GM19193 (cell line): ENCODE results near the gene NPM3.

Experiments used
- POLR2A ChIP-seq: IDR thresholded peaks from 4 replicates; pipeline ENCODE4 v1.6.1; 2011; ENCODE audit not compliant: insufficient read depth, insufficient read length; ENCODE audit errors: extremely low read depth

The NPM3 gene, protein sequence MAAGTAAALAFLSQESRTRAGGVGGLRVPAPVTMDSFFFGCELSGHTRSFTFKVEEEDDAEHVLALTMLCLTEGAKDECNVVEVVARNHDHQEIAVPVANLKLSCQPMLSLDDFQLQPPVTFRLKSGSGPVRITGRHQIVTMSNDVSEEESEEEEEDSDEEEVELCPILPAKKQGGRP

DNA sequence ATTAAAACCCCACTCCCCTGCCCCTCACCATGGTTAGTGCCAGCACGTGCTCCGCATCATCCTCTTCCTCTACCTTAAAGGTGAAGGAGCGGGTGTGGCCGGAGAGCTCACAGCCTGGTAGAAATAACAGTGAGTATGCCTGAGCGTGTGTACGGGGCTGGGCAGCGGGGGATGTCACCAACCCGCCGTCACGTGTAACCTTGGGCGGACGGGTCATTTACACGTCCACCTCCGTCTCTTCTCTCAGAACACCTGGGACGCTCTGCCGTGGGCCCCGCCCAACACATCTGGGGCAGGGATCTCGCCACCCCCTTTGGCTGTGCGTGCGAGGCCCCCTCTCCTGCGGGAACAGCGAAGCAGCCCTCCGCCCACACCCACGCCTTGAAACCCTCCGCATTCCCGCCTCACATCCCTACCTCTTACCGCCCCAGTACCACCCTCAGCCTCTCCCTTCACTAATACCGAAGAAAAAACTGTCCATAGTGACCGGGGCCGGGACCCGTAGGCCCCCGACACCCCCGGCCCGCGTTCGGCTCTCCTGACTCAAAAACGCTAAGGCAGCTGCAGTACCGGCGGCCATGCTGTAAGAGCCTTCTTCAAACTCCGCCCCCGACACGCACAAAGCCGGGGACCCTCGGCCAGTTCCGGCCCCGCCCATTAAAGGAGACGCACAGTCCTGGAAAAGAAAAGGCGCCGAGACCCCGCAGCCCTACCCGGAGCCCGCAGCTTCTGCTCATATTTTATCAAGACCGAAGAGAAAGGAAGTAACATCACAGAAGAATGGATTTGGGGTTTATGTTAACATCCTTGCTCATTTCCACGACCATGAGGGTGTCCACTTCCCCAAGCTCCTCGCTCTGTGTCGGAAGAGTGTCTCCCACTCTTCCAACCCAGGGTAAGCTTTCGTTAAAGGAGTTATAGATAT lies at the start of gene NPM3:
Gene NPM3 (minus strand): TSS at position 636 of the 925 bp plus-strand sequence. CDS start 56 bp downstream, at position 580.
- TF ChIP-seq POLR2A, result peak; percentile 75

DNA sequence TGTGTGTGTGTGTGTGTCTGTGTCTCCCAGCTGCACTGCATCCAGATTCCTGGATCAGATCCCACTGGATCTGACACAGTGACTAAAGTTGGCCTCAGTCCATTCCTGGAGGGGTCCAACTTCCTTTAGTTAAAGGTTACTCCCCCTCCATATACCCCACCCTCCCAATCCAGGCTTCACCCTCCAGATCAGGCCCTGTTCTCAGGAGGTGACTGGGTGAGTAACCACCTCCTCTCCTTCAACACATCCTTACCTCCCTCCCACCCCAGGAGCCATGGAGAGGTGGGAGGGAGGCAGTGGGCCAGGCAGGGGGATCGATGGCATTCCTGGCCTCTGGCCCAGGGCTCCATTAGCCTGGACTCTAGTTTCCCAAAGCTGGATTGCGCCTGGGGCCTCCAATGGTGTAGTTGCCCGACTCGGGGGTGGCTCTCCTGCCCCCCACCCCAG lies 49.1 kb upstream of the NPM3 start:
- no peak for TF ChIP-seq POLR2A

DNA sequence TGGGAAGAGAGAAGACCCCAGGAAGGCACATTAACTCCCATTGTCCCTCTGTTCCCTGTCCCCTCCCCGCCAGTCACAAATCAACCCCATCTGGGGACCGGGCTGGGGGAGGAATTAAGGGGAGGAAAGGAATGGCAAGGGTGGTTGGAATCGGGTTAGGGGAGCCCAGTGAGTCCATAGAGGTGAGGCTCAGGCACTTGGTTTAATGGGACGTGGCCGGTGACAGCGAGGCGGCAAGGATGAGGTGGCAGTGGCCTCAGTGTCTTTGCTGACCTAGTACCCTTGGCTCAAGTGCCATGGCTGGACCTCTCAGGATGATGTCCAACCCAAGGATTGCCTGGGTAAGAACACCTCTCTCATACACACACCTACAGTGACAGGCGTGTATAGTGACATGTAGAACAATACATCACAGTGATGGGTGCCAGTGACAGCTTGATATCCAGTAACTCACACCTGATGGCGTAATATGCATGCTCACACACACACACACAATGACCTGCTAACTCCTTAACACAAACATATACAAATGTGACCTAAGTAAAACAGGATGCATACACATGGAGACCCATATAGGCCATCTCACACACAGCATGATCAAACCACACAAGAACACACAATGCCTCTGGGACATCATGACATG lies 48.0 kb upstream of the NPM3 start:
- TF ChIP-seq POLR2A, result no peak

DNA sequence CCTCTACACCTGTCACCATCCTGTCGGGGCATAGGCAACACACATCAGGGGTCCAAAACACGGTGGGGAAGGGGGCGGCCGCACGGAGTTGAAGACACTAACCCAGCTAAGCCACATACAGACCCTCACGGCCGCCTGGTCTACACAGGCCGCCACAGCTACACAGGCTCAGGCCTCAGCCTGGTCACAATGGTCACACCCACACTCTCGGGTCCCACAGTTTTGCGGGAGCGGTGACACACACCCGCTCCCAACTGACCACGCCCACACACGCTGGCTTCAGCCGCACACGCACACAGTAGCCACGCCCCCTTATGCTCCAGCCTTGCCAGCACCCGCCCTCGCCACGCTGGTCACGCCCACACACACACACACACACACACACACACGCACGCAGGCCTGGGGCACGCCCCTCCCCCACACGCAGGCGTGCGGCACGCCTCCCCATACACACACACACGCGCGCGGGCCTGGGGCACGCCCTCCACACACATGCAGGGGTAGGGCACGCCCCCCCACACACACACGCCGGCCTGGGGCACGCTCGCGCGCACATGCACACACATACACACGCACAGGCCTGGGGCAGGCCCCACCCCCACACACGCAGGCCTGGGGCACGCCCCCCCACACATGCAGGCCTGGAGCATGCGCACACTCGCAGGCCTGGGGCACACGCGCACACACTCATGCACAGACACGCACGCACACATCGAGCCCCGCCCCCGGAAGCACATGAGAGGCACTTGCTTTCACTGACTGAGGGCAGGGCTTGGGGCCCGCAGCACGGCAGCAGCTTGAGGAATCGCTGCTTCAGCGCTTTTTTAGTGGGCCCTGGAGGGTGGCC lies 47.3 kb upstream of the NPM3 start:
- TF ChIP-seq POLR2A, result peak; percentile 68

DNA sequence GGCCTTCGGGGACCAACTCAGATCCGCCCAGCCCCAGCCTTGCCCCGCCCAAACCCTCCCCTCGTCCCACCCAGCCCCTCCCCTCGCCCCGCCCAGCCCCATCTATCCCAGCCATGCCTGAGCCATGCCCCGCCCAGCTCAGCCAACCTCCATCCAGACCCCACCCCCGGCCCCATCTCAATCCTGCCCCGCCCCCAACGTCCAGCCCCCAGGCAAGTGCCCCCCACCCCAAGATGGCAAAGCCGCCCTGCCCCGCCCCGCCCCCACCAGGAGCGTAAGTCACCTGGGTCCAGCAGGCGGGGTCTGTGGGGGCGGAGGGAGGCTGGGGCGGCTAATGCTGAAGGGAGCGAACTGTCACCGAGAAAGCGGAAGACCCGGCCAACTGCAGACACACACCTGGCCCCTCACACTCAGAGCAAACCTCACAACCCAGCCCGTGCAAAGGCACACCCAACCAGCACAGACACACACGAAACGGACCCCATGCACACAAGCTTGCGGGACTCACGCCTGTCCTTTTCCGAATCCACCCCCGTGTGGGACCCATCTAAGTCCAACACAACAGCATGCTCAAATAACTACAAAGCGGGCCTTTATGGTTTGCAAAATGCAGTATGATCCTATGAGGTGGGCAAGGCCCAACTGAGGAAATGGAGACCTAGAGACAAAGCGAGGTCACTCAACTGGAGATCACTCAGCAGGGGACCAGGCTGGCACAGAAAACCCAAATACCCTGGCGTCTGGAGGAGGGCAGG lies 46.5 kb upstream of the NPM3 start:
- TF ChIP-seq POLR2A, result no peak

DNA sequence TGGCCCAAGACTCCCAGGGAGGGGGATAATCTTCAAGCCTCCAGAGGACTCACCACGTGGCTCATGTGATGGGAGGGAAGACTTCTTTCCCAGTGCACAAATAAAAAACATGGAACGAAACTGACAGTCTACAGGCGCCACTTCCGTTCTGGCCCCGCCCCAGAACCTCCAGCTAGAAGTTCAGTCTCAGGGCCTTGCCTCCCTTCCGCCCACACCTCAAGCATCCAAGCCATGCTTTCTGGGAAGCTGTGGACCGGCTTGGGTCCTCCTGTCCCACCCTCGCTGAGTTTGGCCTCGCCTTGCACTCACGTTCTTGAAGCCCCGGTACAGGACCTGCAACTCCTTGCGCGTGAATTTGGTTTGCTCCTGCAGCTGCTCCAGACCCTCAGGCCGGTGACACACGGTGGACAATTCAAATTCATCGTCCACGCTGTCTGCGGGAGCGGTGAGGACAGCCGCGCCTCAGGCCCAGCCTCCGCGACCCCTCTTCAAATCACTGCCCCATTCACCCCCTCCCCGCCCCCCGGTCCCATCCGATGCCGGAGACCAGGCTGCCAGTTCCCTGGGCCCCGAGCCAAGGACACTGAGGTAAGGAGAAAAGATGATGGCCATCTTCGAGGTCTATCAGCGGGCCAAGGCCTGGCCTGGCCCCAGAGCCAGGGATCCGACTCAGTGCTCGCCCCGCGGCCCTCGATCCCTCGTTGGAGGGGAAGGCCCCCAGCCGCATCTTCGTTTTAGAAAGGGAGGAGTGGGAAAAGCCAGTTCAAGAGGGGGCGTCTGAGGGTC lies 45.7 kb upstream of the NPM3 start:
- no peak for TF ChIP-seq POLR2A

DNA sequence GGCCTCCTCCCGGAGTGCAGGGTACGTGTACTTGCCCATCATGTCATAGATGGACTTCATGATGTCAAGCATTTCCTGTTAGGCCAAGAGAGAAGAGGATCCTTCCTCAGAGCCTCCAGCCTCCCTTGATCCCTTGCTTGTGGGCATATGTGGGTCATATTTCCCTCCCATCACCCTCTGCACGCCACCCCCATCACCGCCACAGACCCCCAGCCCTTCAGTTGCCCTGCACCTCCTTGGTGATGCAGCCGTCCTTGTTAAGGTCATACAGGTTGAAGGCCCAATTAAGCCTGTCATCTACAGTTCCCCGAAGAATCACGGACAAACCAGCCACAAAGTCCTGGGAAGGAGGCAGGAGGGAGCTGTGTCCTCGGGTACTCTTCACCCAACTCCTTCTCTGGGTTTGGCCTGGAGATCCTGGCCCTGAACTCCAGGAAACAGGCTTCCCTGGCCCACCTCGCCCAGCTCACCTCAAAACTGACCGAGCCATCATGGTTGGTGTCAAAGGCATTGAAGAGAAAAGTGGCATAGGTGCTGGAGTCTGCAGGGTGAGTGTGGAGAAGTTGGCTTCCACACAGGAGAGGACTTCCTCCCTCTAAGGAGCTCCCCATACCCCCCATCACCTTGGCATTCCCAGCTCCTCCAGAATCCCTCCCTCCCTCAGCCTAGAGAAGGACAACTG lies 44.8 kb upstream of the NPM3 start:
- TF ChIP-seq POLR2A, result no peak

DNA sequence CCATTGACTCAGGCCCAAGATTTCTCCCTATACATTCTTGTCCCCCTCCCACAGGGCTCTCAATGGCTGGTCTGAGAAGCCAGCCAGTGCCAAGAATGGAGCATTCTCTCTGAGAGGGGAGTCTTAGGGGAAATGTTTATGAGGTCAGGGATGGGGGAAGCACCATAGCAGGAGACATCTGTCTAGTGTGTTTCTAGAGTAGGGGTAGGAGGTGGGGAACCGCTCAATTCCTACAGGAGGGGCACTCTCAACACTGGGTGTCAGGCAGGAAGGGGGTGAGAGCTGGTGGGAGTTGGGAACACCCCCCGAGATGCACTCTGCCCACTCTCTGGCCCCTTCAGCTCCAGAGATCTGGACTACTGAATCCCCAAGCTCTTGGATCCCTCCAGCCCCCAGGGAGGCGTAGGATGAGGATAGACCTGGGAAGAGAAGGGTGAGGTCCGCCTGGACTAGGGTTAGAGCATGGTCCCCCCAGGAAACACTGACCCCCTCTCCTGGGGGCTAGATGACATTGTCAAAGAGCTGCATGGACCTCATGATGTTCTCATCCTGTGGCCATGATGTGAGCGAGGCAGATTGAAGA lies 43.7 kb upstream of the NPM3 start:
- TF ChIP-seq POLR2A, result no peak

DNA sequence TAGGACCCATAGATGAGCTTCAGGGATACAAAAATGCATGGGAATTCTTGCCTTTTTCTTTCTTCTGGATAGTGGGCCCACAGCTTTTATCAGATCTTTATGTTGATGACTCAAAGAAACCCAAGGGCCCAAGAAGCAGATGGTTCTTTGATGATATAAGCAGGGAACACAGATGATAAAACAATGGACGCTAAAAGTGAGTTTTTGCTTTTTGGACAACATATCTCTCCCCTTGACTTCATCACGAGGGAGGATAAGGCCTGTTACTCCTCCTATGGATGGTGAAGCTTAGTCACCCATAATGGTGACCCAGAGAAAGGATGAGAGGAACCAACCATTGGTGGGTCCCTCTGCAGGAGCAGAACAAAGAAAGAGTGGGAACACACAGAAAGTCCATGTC lies 41.5 kb upstream of the NPM3 start:
- no peak for TF ChIP-seq POLR2A

DNA sequence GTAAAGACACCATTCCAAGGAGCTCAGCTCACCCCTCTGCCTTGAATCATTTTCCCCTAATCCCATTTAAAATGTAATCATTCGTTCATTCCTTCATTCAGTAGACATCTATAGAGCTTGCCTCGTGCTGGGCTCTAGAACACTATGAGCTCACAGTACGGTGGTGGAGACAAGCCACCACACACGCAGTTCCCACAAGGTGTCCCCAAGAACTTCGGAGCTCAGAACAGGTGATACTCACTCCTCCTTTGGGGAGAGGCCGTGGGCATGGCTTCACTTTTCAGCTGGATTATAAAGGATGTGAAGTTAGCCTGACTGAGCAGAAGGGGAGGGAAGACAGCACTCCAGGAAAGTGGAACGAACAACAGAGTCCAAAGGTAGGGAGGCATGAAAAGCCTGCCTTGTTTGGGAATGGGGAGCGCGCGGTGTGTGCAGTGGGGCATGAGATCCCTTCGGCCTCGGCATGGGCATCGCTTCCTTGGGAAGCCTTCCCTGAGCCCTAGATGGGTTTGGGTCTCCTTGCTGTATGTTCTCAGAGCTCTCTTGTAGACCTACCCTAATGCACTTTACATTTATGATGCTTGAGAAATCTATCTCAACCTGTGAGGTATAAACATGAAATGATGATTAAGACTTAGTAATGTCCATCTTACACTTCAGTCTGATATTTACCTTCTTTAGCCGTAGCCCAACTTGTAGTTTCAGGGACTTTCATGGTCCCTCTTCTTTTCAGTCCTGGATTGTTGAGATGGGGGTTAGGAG lies 35.8 kb upstream of the NPM3 start:
- TF ChIP-seq POLR2A, result no peak

DNA sequence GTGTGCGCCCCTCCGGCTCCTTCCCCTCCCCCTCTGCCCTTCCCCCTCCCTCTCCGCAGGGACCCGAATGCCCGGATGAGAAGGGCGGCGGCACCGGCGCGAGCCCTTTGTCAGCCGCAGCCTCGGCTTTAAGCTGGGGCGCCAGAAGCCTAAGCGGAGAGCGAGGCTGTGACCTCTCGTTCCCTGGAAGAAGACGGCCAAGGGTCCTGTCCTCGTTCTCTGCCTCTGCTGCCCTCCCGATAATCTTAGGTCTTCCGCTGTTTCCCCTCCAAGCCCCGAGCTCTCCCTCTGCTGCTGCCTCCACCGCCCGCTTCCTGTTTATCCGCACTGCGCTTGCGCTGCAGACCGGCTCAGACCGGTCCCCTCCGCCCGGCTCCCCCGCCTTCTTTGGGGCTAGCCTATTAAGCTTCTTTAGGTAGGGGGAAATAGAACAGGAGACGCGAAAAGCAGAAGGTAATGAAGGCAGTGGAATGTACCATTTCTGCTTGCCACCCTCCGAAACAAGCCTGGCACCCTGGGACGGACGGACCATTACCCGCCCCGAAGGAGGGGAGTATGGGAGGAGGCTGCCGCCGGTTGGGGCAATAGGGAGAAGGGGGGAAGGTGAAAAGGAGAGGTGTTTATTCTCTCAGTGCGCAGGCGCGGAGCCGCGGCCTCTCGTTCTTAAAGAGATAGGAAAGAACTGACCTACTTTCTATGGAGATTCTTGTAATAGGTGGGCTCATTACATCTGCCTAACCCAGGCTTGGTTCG lies 35.0 kb upstream of the NPM3 start, which contains the start of gene OGA:
Gene OGA (minus strand): TSS at position 326 of the 753 bp plus-strand sequence. CDS start 422 bp downstream, outside the sequence.
- TF ChIP-seq POLR2A, result peak; percentile 96
